Measurements from ENCODE around the gene LRRC61.

Gene LRRC61

DNA sequence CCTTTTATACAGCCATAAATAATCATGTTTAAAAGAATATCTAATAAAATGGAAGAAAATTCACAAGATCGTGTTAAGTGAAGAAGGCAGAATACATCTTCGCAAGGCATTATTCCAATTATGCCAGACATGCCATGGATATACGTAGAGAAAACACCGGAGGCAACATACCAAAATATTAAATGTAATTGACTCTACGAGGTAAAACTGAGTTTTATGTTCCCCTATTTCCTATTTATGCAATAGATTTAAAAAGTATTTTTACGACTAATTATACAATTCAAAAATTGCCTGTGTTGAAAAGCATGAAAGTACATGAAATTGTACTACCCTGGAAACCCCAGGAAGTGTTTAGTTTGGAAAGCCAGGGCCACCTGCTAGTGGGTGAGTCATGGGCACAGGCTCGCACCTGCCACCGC is 44.5 kb downstream of the LRRC61 start:
- ChIA-PET POLR2A (interaction anchor here (0.8 to 2.5 kb wide), 4 partner anchors 10 to 33 kb away, joined by 3 to 18 read pairs (median 6); no protein-coding TSS in a partner anchor), CTCF (interaction anchor here (0.8 kb wide), 1 partner anchor 10 kb away, joined by 4 read pairs; no protein-coding TSS in a partner anchor)
- Histone ChIP-seq H3K9me3 (ENCODE audit: control insufficient read depth, insufficient read depth, low read depth, low read length) (no peaks in the 10 kb centered on the region), H3K4me1 (ENCODE audit: control insufficient read depth, insufficient read depth, low read length) (no peaks in the 10 kb centered on the region), H3K27ac (ENCODE audit: extremely low read depth, low read depth, low read length) (peak overlapping the region; percentile 74), H3K4me3 (ENCODE audit: low read depth, low read length) (peak overlapping the region; percentile 89), H3K36me3 (ENCODE audit: control insufficient read depth in 2 of 2, insufficient read depth in 1 of 2, low read length in 2 of 2) (peaks cover 0 to 33% of the 10 kb centered on the region in 2 experiments; a peak in 1 of 3 replicates)
- TF ChIP-seq, protein P1, sequence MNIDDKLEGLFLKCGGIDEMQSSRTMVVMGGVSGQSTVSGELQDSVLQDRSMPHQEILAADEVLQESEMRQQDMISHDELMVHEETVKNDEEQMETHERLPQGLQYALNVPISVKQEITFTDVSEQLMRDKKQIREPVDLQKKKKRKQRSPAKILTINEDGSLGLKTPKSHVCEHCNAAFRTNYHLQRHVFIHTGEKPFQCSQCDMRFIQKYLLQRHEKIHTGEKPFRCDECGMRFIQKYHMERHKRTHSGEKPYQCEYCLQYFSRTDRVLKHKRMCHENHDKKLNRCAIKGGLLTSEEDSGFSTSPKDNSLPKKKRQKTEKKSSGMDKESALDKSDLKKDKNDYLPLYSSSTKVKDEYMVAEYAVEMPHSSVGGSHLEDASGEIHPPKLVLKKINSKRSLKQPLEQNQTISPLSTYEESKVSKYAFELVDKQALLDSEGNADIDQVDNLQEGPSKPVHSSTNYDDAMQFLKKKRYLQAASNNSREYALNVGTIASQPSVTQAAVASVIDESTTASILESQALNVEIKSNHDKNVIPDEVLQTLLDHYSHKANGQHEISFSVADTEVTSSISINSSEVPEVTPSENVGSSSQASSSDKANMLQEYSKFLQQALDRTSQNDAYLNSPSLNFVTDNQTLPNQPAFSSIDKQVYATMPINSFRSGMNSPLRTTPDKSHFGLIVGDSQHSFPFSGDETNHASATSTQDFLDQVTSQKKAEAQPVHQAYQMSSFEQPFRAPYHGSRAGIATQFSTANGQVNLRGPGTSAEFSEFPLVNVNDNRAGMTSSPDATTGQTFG (tag by site-specific recombination; IDR thresholded peaks at IDR 0.05; ENCODE audit: borderline replicate concordance): no peak
- TF ChIP-seq, protein P2, sequence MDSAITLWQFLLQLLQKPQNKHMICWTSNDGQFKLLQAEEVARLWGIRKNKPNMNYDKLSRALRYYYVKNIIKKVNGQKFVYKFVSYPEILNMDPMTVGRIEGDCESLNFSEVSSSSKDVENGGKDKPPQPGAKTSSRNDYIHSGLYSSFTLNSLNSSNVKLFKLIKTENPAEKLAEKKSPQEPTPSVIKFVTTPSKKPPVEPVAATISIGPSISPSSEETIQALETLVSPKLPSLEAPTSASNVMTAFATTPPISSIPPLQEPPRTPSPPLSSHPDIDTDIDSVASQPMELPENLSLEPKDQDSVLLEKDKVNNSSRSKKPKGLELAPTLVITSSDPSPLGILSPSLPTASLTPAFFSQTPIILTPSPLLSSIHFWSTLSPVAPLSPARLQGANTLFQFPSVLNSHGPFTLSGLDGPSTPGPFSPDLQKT (IDR thresholded peaks at IDR 0.05; ENCODE audit: borderline replicate concordance, low read depth, low read length): no peak
- TF ChIP-seq SCRT1 (tag by site-specific recombination; IDR thresholded peaks at IDR 0.05; ENCODE audit: borderline replicate concordance) (no peak), MZF1 (tag by site-specific recombination; IDR thresholded peaks at IDR 0.05; ENCODE audit: borderline replicate concordance) (no peak), SCRT2 (tag by site-specific recombination; IDR thresholded peaks at IDR 0.05) (peak; percentile 63; the same call in 1 of the 2 replicates), WT1 (tag by site-specific recombination; IDR thresholded peaks at IDR 0.05) (peak; percentile 46), SETDB1 (IDR thresholded peaks at IDR 0.05; ENCODE audit: insufficient read length, low read length) (no peak), HOXA7 (CRISPR knock-in tag; IDR thresholded peaks at IDR 0.05; ENCODE audit: borderline replicate concordance) (no peak), ZEB2 (tag by site-specific recombination; IDR thresholded peaks at IDR 0.05) (no peak), ZNF677 (tag by site-specific recombination; IDR thresholded peaks at IDR 0.05) (no peak), ZNF202 (tag by site-specific recombination; IDR thresholded peaks at IDR 0.05; ENCODE audit: borderline replicate concordance) (no peak), REPIN1 (tag by site-specific recombination; IDR thresholded peaks at IDR 0.05; ENCODE audit: low read depth) (no peak), ZNF530 (tag by site-specific recombination; IDR thresholded peaks at IDR 0.05; ENCODE audit: low read depth) (no peak), ZNF654 (tag by site-specific recombination; IDR thresholded peaks at IDR 0.05; ENCODE audit: low read depth) (no peak; the same call in 1 of the 2 replicates), KLF9 (tag by site-specific recombination; IDR thresholded peaks at IDR 0.05; ENCODE audit: low read depth) (no peak), ZBTB1 (tag by site-specific recombination; IDR thresholded peaks at IDR 0.05) (0 out of 2 replicates have a peak, but pooled peaks have one; percentile 13), BCL11A (tag by site-specific recombination; IDR thresholded peaks at IDR 0.05; ENCODE audit: low read depth) (no peak)
- TF ChIP-seq, protein P3, sequence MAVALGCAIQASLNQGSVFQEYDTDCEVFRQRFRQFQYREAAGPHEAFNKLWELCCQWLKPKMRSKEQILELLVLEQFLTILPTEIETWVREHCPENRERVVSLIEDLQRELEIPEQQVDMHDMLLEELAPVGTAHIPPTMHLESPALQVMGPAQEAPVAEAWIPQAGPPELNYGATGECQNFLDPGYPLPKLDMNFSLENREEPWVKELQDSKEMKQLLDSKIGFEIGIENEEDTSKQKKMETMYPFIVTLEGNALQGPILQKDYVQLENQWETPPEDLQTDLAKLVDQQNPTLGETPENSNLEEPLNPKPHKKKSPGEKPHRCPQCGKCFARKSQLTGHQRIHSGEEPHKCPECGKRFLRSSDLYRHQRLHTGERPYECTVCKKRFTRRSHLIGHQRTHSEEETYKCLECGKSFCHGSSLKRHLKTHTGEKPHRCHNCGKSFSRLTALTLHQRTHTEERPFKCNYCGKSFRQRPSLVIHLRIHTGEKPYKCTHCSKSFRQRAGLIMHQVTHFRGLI (tag by site-specific recombination; IDR thresholded peaks at IDR 0.05): no peak
- TF ChIP-seq, protein P4, sequence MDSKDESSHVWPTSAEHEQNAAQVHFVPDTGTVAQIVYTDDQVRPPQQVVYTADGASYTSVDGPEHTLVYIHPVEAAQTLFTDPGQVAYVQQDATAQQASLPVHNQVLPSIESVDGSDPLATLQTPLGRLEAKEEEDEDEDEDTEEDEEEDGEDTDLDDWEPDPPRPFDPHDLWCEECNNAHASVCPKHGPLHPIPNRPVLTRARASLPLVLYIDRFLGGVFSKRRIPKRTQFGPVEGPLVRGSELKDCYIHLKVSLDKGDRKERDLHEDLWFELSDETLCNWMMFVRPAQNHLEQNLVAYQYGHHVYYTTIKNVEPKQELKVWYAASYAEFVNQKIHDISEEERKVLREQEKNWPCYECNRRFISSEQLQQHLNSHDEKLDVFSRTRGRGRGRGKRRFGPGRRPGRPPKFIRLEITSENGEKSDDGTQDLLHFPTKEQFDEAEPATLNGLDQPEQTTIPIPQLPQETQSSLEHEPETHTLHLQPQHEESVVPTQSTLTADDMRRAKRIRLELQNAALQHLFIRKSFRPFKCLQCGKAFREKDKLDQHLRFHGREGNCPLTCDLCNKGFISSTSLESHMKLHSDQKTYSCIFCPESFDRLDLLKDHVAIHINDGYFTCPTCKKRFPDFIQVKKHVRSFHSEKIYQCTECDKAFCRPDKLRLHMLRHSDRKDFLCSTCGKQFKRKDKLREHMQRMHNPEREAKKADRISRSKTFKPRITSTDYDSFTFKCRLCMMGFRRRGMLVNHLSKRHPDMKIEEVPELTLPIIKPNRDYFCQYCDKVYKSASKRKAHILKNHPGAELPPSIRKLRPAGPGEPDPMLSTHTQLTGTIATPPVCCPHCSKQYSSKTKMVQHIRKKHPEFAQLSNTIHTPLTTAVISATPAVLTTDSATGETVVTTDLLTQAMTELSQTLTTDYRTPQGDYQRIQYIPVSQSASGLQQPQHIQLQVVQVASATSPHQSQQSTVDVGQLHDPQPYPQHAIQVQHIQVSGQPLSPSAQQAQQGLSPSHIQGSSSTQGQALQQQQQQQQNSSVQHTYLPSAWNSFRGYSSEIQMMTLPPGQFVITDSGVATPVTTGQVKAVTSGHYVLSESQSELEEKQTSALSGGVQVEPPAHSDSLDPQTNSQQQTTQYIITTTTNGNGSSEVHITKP (tag by site-specific recombination; IDR thresholded peaks at IDR 0.05): peak; percentile 69
- TF ChIP-seq, protein P5, sequence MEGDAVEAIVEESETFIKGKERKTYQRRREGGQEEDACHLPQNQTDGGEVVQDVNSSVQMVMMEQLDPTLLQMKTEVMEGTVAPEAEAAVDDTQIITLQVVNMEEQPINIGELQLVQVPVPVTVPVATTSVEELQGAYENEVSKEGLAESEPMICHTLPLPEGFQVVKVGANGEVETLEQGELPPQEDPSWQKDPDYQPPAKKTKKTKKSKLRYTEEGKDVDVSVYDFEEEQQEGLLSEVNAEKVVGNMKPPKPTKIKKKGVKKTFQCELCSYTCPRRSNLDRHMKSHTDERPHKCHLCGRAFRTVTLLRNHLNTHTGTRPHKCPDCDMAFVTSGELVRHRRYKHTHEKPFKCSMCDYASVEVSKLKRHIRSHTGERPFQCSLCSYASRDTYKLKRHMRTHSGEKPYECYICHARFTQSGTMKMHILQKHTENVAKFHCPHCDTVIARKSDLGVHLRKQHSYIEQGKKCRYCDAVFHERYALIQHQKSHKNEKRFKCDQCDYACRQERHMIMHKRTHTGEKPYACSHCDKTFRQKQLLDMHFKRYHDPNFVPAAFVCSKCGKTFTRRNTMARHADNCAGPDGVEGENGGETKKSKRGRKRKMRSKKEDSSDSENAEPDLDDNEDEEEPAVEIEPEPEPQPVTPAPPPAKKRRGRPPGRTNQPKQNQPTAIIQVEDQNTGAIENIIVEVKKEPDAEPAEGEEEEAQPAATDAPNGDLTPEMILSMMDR (tag by site-specific recombination; IDR thresholded peaks at IDR 0.05): no peak
- TF ChIP-seq, protein P6, sequence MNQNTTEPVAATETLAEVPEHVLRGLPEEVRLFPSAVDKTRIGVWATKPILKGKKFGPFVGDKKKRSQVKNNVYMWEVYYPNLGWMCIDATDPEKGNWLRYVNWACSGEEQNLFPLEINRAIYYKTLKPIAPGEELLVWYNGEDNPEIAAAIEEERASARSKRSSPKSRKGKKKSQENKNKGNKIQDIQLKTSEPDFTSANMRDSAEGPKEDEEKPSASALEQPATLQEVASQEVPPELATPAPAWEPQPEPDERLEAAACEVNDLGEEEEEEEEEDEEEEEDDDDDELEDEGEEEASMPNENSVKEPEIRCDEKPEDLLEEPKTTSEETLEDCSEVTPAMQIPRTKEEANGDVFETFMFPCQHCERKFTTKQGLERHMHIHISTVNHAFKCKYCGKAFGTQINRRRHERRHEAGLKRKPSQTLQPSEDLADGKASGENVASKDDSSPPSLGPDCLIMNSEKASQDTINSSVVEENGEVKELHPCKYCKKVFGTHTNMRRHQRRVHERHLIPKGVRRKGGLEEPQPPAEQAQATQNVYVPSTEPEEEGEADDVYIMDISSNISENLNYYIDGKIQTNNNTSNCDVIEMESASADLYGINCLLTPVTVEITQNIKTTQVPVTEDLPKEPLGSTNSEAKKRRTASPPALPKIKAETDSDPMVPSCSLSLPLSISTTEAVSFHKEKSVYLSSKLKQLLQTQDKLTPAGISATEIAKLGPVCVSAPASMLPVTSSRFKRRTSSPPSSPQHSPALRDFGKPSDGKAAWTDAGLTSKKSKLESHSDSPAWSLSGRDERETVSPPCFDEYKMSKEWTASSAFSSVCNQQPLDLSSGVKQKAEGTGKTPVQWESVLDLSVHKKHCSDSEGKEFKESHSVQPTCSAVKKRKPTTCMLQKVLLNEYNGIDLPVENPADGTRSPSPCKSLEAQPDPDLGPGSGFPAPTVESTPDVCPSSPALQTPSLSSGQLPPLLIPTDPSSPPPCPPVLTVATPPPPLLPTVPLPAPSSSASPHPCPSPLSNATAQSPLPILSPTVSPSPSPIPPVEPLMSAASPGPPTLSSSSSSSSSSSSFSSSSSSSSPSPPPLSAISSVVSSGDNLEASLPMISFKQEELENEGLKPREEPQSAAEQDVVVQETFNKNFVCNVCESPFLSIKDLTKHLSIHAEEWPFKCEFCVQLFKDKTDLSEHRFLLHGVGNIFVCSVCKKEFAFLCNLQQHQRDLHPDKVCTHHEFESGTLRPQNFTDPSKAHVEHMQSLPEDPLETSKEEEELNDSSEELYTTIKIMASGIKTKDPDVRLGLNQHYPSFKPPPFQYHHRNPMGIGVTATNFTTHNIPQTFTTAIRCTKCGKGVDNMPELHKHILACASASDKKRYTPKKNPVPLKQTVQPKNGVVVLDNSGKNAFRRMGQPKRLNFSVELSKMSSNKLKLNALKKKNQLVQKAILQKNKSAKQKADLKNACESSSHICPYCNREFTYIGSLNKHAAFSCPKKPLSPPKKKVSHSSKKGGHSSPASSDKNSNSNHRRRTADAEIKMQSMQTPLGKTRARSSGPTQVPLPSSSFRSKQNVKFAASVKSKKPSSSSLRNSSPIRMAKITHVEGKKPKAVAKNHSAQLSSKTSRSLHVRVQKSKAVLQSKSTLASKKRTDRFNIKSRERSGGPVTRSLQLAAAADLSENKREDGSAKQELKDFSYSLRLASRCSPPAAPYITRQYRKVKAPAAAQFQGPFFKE (tag by site-specific recombination; IDR thresholded peaks at IDR 0.05; ENCODE audit: borderline replicate concordance): no peak
